HS-5 (cell line): Measurements from ENCODE around the gene OR2H1.
A peak's percentile ranks its signal among the peaks of the same experiment; 100 is the strongest.

Source experiments
- DNase-seq: peaks from one replicate; pipeline ENCODE4 v3.0.0-alpha.2; 2012; ENCODE audit warnings: low read depth

The OR2H1 gene

DNA sequence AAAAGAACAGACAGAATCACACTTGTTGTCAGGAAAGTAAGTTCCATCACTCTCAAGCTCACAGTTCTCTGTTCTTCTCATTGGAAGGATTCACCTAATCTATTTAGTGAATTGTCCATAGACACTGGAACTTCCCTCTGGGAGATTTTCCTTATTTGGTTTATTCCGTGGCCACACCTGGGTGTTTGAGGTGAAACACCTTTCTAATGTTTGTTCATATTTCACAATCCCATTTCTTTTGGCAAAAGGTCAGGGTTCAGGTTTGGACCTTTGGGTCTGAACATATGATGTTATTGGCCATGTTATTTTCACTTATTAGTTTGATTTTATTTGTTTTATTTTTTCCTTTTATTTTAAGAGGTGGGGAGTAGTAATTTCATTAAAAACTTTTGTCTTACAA lies 26.8 kb downstream of the OR2H1 start:
- no peak for DNase-seq

DNA sequence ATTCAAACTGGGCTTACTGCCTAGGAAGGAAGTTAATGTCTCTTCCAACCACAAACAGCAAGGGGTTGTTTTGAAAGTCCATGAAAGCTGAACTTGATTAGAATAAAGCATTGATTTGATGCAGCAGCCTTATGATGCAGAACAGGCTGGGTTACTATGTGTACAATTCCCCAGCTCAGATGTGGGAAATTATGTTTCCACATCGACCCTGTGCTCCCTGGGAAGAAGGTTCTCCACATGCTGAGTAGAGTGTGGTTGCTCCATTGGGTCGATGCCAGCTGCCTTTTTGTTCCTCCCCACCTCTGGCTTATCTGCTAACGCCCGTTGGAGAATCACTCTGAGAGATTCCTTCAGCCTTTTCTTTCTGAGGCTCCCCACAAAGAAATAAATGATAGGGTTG lies 29.6 kb downstream of the OR2H1 start:
- DNase-seq: no peak

DNA sequence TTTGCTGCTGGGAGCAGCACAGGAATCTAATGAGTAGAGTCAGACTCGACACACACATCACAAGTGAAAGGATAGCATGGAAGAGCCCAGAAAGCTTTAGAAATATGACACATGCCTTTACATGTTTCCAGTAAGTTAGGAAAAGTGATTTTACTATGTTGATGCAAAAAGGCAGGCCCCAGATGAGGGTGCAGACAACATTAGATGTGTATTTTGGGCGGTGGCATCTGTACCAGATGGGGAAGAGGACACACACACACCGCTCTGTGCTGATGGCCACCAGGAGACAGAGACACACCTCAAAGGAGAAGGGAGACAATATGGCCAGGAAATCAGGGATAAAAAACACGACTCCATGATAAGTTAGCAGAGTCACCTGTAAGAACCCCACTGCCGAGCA lies 30.2 kb downstream of the OR2H1 start:
- DNase-seq: no peak

DNA sequence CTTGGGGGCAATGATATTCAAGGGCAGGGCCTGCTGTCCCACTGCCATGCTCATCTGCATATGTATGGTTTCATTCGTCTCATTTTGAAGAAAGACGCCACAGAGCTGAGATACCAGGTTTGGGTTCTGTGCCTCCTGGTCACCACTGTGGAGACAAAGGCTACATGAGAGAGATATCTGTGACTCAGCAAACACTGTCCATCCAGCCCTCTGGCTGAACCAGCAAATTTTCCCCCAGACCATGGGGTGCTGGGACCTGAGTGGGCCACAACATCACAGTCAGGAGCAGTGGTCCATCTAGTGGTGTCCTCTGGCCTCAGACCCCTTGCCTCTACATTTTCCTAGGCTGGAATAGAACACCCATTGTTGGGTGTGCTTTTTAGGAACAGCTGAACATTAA lies 30.7 kb downstream of the OR2H1 start, which contains the start of gene MAS1L:
MAS1L (minus strand) TSS at position 297 of the 400 bp plus-strand sequence; CDS start at position 243, 54 bp downstream.
- DNase-seq: no peak

DNA sequence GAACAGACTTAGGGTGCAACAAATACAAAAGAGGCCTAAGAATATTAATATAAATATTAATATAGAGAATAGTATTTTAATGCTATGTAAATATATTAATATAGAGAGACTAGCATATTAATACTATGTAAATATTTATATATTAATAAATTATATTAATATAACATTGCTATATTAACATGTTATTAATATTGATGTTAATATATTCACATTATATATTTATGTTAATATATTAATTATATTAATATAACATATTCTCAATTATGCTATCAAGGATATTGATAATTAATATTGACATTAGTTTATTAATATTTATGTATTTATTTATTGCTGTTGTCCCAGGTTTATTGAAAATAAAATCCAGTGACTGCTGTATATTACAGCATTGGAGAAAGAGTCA lies 31.9 kb downstream of the OR2H1 start:
- DNase-seq: no peak

DNA sequence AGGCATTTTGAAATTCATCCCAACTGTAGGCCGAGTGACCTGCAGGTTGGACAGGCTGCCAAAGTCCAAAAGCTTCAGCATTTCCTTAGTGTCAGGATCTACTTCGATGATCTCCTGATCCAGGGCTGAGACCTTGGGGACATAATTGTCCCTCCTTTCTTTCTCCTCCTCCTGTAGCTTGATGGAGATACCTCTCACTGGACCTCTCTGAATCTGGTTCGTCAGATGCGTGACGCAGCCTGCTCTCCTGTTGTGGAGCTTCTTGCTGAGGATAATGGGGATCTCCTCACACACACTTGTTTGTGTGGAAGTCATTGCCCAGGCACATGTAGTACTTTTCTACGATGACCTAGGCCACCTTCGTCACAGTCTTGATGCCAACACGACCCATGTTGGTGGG lies 32.3 kb downstream of the OR2H1 start:
- DNase-seq: no peak

DNA sequence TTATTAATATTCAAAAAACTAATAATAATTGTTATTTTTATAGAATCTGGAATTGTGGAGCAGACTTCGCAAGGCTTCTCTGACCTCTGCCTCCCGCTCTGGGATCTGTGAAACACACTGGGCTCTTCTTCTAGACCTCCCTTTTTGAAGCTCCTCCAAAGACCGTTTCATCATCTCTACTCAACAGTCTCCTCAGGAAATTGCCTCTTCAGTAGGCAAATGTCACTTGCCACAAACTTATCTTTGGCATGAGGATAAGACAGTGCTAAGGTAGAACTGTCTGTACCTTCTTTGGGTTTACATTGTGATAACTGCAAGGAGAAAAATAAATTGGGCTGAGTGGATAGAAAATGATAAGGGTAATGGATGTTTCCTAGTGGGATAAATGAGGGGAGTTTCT lies 33.1 kb downstream of the OR2H1 start:
- no peak for DNase-seq

DNA sequence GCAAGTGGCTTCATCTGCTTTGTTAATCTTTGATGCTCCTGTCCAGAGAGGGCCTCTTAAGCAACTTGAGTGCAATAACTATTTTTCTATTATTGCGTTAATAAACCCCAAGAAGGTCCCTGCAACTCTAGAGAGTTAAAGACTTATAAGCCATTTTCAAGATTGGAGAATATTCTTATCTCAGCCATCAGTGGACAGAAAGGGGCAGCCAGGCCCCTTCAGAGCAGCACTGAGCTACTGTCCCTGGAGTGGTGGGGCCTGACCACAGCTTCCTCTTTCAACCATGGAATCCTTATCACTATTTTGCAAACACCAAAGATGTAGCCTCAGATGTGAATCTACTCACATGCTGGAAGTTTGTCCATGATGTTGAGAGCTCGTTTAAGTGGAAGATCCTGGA lies 33.6 kb downstream of the OR2H1 start:
- no peak for DNase-seq

DNA sequence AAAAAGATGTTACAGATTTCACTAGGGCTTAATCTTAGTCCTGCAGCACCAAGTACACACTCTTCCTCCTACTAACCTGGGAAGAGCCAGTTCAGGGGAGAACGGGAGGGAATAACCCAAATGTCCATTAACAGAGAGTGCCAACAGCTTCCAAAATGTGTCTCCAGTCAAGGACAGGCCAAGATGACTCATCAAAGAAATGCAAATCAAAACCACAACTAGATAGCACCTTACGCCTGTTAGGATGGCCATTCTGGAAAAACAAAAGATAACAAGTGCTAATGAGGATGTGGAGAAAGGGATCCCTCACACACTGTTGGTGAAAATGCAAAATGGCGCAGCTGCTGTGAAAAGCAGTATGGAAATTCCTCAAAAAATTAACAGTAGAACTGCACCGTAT lies 34.6 kb downstream of the OR2H1 start:
- no peak for DNase-seq

DNA sequence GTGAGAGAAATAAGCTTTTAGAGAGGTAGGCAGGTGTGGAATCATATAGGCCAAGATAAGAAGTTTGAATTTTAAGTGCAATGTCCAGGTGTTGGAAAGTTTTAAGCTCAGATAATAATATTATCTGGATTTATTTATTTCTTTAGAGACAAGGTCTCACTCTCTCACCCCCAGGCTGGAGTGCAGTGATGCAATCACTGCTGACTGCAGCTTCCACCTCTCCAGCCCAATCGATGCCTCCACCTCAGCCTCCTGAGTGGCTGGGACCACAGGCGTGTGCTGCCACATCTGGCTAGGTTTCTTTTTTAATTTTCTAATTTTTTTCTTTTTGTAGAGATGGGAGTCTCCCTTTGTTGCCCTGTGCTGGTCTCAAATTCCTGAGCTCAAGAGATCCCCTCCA lies 36.3 kb downstream of the OR2H1 start:
- DNase-seq: no peak

DNA sequence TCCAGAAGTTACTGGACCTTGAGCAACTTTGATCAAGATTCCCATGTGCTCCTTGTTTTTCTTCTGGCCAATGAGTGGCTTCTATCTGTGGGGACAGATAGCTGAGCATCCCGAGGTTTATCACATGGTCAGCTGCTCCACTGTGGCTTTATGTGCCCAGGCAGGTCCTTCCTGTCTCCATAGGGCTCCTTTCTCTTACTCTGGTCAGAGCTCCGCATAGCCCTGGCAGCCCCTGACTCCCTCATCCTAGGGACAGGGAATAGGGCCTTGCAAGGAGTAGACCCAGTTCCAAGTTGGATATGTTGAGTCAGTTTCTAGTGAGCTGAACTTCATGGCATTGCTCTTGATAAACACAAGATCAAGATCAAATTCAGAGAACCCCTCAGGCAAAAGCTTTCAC lies 37.2 kb downstream of the OR2H1 start:
- no peak for DNase-seq

DNA sequence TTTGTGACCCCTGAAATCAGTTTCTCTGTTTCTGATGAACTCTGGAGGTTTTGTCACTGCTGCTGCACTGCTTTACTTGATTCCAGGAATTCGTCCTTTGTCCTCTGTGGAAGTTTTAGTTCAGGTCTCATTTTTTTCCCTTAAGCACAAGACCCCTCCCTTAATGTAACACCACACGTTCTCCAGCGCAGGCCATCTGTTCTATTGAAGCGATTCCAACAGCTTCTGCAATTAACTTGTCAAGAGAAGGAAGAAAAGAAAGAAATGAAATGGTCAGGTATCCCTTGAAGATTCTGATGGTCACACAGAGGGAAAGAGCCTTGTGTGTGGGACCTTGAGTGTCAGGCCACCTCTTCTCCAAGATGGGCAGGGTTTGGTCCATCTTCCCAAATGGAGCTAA lies 38.6 kb downstream of the OR2H1 start:
- DNase-seq: no peak

DNA sequence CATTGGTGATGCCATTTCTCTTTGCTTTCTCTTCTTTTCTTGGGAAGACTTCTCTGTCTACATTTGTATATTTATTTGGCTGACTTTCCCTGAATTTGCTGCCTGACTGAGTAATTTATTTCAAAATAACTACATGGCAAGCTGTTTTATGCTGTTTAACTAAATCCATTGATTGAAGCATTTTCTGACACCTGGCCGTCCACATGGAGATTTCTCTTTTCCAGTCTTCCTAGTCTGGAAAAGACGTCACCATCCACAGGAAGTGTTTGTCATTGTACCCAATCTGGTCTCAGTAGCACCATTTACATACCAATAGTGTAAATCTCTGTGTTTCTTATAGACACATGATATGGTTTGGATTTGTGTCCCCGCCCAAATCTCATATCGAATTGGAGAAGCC lies 40.0 kb downstream of the OR2H1 start:
- no peak for DNase-seq

DNA sequence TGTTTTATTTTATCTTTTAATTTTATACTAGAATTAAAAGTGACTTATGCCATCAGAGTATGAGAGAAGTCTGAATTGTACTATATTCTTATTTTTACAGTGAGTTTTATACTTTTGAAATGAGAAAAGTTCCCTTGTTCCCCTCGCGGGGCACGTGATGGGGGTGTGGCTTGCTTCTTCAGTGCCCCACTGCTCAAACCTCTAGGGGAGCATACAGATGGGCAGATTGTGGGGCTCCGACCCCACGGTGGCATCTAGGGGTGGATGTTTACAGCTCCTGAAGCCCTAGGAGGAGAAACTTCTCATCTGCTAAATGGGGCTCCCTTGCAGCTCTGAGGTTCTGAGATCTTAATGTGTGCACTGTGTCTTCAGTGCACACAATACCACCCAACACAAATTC lies 42.7 kb downstream of the OR2H1 start:
- no peak for DNase-seq

DNA sequence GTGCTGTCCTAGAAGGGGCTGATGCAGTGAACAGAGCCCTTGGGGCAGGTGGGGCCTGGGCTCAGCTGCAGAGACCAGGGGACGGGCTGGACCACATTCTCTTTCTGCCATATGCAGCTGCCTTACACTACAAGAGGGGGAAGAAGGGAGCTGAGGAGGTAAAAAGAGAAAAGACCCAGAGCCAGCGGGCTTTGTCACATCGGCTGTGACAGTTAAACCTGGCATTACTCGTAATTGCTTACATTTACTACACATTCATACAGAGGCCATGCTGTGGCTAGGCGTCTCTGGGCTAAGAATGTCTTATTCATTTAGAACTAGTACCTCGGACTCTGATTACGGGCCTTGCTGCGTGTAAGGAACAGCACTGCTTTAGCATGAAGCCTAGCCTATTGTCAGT lies 43.6 kb downstream of the OR2H1 start:
- DNase-seq: no peak

DNA sequence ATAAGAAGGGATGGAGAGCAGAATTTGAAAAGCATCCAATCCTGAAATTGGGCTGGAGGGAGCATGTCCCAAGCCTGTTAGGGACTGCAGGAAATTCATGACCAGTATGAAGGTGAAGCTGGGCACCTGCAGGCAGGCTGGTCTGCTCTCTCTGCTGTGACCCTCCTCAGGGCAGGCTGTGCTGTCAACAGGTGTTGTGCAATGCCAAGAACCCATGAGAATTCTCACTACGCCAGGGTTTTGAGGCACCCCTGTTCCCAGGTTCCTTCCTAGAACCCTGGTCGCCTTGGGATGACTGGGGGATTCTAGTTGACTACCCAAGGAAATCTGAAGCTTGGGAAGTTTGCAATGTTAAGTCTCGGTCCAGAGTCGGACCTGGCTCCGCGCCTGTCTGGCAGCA lies 44.2 kb downstream of the OR2H1 start:
- no peak for DNase-seq

DNA sequence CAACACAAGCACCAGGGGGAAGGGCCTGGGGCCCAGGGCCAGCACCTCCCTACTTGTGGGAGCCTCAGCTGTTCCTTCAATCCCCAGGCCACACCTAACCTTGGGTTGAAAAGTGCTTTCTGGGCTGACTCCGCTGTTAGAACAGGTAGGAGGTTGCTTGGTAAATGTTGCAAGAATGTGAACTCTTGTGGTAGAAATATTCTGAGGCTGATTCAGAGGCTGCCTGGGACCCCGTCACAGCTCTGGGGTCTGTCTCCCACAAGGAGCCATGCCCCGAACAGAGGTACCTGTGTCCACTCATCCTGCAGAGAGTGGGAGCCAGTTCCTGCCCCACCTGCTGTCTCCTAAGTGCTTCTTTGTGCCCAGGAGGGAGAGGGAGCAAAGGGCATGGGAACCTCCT lies 45.2 kb downstream of the OR2H1 start:
- DNase-seq: no peak

DNA sequence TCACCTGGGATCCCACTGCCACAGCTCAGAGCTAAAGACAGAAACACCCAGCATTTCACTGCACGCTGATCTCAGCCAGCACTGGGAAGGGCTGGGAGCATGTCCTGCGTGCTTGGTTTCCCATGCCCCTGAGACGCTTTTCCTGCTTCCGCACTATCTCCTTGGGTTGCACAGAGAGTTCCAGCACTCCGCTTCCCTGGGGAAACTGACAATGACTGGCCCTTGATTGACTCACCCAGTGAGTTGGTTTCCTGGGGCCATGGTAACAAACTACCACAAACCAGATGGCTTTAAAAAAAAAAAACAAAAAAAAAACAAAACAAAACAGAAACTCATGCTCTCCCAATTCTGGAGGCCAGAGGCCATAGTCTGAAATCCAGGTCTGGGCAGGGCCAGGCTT lies 45.6 kb downstream of the OR2H1 start:
- peak; percentile 68 for DNase-seq

DNA sequence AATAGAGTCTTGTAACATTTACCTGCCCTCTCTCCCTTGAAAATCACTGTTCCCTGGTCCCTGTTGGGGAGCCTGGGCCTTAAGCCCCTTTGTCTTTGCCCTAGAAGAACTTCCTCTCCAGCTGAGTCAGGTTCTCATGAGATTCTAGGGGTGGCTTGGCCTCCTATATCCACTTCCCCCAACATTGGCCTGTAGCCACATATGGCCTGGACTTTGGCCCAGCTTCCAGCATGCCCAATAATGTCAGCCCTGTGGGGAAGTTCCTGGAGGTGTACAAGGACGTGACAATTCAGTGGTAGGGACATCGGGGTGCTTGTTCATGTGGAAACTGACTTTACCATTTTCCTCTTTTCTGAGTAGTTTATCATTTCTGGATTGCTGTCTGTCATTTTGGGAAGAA lies 48.0 kb downstream of the OR2H1 start:
- DNase-seq: no peak

DNA sequence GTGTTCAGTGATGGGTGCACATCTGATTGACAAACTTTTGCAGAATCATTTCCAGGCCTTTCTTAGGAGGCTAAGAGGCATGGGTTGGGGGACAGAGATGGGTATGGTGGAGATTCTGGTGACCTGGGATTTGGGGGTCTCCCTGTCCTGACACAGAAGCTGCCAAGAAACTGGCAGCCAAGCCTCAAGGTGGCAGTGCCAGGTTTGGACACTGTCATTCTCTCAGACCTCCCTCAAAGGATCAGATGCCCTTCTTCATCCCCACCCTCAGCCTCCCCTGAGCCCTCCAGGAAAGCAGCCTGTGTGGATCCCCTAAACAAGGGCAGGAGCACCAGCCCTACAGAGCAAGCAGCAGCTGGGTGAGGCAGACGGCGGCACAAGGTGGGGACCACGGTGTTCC lies 48.9 kb downstream of the OR2H1 start:
- no peak for DNase-seq

DNA sequence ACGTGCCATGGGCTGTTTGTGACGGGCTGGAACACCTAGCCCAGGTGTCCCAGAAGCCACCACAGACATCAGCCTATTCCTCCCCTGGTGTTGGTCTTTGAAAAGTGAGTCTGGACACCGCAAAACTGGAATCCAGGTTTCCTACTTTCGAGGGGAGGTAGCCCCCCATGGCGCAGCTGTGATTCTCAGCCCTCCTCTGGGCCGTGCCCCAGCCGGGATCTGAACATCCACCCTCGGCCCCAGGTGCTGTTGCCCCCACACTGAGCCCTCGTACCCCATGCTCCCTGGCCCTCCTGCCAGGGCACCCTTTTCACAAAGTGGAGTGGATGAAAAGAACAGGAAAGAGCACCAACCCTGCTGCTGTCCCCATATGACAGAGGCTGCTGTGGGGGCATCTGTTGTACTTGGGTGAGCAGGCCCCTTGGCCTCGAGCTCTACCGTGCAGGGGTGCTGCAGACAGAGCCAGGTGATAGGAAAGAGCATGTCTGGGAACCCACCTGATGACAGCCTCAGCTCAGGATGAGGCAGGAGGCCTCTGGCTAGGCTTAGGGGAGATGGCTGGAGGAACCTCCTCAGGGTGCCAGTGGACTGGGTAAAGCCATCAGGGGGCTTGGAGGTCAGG lies 49.6 kb downstream of the OR2H1 start:
- DNase-seq: no peak

DNA sequence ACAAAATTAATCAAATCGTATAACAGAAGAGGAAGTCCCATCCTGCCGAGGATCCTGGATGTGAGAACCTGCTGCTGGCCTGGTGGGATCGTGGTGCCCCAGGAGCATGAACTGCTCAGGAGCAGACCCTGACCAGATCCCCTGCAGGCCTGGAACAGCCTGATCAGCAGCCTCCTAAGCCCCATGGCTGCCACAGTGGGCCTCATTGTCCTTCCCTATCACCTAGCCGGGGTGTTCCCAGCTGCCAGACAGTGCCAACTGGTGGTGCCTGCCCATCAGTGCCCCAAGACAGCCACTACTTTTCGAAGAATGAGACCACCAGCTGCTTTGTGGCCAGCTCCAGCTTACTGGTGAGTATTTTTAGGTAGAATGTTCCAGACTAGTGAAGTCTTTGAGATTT lies 50.4 kb downstream of the OR2H1 start:
- no peak for DNase-seq

DNA sequence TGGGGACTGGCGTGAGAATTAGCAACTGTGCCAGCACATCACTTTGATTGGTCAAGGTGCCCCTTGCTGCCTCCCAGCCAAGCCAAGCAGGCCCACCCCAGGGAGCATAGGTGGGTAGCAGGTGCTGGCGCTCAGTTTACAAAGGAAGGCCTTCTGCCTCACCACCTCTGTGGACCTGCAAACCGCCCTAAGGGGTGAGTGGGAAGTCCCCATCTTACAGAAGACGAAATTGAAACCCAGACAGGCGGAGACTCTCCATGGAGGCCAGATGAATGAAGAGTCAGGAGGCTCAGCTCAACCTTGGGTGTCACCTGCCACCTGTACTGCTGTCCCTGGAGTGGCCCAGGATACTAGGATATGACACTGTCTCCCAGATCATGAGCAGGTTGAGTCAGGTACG lies 52.3 kb downstream of the OR2H1 start:
- no peak for DNase-seq

DNA sequence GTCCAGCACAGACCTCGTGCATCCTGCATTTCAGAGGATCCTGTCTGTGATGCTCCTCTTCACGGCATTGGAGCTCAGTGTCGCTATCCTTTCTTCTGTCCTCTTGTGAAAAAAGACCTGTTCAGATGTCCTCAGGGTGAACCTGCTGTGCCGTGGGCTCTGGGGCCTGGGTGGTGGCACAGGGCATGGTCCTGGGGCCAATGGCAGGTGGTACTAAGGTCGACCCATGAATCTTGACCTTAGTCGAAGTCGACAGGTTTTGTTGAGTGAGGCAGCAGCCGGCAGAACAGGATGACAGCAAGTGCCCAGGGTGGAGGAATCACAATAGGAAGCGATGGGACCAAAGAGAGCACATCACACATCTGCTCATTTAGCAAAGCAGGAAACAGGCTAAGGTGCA lies 52.8 kb downstream of the OR2H1 start:
- DNase-seq: no peak

DNA sequence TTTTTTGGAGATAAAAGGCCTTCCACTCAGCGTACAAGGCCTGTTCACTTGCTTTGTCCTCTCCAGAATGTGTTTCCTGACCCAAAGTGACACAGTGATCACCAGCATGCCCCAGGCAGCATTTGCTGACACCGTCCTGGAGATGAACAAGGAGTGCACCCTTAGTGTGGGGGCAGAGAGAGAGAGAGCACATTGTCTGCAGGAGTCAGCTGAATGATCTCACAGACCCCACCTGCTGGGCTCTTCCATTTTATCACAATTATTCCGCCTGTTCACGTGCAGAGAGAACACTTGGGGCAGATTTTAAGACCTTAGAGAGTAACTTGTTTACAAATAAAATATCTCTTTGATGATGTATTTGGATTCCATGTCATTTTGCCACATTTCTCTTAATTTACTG lies 53.2 kb downstream of the OR2H1 start:
- no peak for DNase-seq
